GM12875 (cell line): Measurements from ENCODE around the gene CPE.

Experiments
- H3K4me3 ChIP-seq: one replicate; pipeline ENCODE4 v1.5.1; 2011; ENCODE audit warnings: low read depth, low read length, control low read depth
- TF ChIP-seq, protein P1 (sequence below): IDR thresholded peaks from 2 replicates; pipeline ENCODE4 v1.5.1; 2011; ENCODE audit warnings: low read depth, mild to moderate bottlenecking, control low read depth, inconsistent platforms, low read length, moderate library complexity, borderline replicate concordance; ENCODE audit not compliant: insufficient read depth

CPE gene

GRCh38 chr4:165519591-165519990, 140.8 kb downstream of the CPE start:
- H3K4me3 ChIP-seq, result no peak overlapping the region
- TF ChIP-seq, protein P1, sequence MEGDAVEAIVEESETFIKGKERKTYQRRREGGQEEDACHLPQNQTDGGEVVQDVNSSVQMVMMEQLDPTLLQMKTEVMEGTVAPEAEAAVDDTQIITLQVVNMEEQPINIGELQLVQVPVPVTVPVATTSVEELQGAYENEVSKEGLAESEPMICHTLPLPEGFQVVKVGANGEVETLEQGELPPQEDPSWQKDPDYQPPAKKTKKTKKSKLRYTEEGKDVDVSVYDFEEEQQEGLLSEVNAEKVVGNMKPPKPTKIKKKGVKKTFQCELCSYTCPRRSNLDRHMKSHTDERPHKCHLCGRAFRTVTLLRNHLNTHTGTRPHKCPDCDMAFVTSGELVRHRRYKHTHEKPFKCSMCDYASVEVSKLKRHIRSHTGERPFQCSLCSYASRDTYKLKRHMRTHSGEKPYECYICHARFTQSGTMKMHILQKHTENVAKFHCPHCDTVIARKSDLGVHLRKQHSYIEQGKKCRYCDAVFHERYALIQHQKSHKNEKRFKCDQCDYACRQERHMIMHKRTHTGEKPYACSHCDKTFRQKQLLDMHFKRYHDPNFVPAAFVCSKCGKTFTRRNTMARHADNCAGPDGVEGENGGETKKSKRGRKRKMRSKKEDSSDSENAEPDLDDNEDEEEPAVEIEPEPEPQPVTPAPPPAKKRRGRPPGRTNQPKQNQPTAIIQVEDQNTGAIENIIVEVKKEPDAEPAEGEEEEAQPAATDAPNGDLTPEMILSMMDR, result no peak

DNA sequence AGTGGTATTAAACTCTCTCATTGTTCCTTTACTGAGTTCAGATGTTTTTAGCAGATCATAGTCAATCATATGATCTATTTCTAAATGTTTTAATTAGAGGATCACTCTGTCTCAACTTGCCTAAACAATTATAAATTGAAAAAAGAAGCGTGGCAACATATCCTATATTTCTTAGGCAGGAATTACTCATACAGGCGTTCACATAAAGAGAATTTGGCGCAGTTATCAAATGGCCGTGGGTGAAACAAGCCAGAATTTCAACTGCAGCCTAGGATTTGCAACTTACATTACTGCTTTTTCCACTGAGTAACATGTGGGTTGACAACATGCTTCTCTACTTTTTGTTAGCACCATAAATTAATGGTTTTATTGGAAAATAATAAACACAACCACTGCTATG, 141.3 kb downstream of the CPE start:
- TF ChIP-seq, protein P1, result no peak
- no peak overlapping the region for H3K4me3 ChIP-seq

DNA sequence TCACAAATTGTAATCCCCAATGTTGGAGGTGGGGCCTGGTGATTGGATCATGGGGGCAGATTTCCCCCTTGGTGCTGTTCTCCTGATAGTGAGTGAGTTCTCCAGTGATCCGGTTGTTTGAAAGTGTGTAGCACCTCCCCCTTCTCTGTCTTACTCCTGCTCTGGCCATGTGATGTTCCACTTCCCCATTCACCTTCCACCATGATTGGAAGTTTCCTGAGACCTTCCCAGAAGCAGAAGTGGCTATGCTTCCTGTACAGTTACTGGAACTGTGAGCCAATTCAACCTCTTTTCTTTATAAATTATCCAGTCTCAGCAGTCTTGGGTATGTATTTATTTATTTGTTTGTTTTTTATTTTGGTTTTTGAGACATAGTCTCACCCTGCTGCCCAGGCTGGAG, 143.2 kb downstream of the CPE start:
- TF ChIP-seq, protein P1, result no peak
- H3K4me3 ChIP-seq, result no peak overlapping the region

DNA sequence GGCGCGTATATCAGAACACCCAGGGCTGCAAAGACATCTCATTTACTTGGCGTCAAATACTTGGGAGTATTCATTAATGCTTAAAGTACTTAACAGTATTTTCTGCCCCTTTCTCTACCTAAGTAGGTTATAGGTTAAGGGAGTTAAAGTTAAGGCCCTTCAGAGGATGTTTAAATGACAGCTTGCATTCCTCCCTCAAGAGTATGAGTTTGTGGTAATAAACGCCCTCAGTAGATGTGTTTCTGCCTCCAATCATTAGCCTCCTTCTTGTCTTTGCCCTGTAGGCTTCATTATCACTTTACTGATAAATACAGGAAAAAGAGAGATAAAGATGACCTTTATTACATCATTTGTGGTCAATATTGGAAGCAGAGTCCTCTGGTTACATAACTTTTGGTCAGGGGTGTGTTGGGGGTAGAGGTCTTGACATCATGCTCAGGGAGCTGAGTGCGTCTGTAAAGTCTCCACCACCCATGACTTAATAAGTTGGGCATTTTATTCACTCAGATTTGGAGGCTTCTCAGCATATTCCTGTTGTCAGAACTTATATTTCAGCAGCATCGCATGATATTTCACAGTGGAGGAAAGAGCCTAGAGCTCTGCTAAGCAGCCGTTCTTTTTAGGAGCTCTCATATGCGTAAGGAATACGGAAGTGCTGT, 145.9 kb downstream of the CPE start:
- TF ChIP-seq, protein P1, result no peak
- no peak overlapping the region for H3K4me3 ChIP-seq

GRCh38 chr4:165532976-165533375, 154.2 kb downstream of the CPE start:
- no peak overlapping the region for H3K4me3 ChIP-seq

DNA sequence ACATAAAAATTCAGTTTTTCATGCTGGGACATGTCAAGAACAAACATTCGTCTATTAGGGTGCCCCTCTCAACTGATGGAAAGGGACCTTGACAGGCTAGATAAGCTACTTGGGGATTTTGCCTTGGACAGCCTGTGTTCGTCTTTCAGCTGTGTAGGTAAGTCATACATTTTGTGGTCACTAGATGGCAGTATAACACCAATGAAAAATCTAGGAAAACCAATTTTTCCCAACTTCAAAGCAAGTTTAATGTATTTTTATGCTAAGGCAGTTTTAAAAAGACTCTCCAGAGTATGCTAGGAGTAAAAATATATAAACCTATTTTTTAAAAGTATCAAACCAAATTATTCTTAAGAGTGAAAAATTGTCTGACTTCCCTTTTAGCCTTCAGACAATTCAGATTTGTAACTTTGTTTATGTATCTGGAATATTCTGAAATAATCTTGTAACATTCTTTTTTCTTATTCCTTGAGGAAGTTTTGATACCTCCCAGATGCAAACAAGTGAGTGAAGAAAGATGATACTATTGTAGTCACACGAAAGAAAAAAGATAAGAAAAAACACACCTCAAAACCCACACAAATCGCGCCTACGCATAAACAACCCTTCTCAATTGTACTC, 158.3 kb downstream of the CPE start:
- TF ChIP-seq, protein P1, result peak; percentile 30; the same call in 1 of the 2 replicates
- no peak overlapping the region for H3K4me3 ChIP-seq

More at GRCh38 chr4:165532976-165533375, 154.2 kb downstream of the CPE start:
- TF ChIP-seq, protein P1, result no peak

DNA sequence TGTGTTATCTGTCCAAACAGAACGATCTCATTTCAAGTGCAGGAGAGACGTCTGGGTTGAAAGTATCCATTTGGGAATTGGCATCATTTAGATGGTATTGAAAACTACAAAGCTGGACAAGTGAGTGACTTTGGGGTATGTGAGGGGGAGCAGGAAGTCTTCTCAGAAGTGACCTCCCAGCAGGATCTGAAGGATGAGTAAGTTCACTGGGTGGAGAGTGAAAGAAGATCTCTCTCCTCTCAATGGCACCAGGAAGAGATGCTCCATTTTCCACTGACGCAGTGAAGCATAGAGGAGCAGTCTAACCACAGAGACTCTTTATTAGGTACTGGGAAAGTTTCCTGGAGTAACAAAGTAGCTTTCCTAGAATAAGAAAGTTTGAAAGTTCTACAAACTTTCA, 161.0 kb downstream of the CPE start:
- TF ChIP-seq, protein P1, result no peak
- H3K4me3 ChIP-seq, result no peak overlapping the region
